Parathyroid adenoma (tissue), 2 donors: ENCODE measurements around the gene LSM7.

Source experiments
- H2AFZ ChIP-seq: fragments of 300-600 bp; sonication (generic); one replicate; pipeline ENCODE4 v1.7.0; 2017; ENCODE audit warnings: antibody characterized with exemption, mild to moderate bottlenecking
- H3K27ac ChIP-seq: fragments of 300-600 bp; sonication (generic); one replicate; pipeline ENCODE4 v1.7.0; 2017
- H3K27me3 ChIP-seq: fragments of 300-600 bp; sonication (generic); one replicate; pipeline ENCODE4 v1.7.0; 2017; ENCODE audit warnings: low read length; ENCODE audit not compliant: control insufficient read depth, insufficient read depth
- H3K36me3 ChIP-seq: fragments of 300-600 bp; sonication (generic); one replicate; pipeline ENCODE4 v1.7.0; 2017; ENCODE audit warnings: low read length; ENCODE audit not compliant: control insufficient read depth, insufficient read depth
- H3K4me1 ChIP-seq: fragments of 300-600 bp; sonication (generic); one replicate; pipeline ENCODE4 v1.7.0; 2017; ENCODE audit warnings: control low read depth
- H3K4me2 ChIP-seq: fragments of 300-600 bp; sonication (generic); one replicate; pipeline ENCODE4 v1.7.0; 2017; ENCODE audit warnings: low read length
- H3K4me3 ChIP-seq: fragments of 300-600 bp; sonication (generic); one replicate; pipeline ENCODE4 v1.7.0; 2017; ENCODE audit warnings: low read depth, low read length
- H3K79me2 ChIP-seq: fragments of 300-600 bp; sonication (generic); one replicate; pipeline ENCODE4 v1.7.0; 2017; ENCODE audit warnings: control low read depth
- H3K9ac ChIP-seq: fragments of 300-600 bp; sonication (generic); one replicate; pipeline ENCODE4 v1.7.0; 2017; ENCODE audit warnings: mild to moderate bottlenecking
- H3K9me3 ChIP-seq: fragments of 300-600 bp; sonication (generic); one replicate; pipeline ENCODE4 v1.7.0; 2017; ENCODE audit warnings: low read length; ENCODE audit not compliant: control insufficient read depth
- CTCF ChIP-seq: fragments of 300-600 bp; sonication (generic); IDR thresholded peaks from one replicate; pipeline ENCODE4 v1.7.0; 2017; ENCODE audit warnings: antibody characterized with exemption, mild to moderate bottlenecking
- donor health status: primary hyperparathyroidism.

The LSM7 gene

DNA sequence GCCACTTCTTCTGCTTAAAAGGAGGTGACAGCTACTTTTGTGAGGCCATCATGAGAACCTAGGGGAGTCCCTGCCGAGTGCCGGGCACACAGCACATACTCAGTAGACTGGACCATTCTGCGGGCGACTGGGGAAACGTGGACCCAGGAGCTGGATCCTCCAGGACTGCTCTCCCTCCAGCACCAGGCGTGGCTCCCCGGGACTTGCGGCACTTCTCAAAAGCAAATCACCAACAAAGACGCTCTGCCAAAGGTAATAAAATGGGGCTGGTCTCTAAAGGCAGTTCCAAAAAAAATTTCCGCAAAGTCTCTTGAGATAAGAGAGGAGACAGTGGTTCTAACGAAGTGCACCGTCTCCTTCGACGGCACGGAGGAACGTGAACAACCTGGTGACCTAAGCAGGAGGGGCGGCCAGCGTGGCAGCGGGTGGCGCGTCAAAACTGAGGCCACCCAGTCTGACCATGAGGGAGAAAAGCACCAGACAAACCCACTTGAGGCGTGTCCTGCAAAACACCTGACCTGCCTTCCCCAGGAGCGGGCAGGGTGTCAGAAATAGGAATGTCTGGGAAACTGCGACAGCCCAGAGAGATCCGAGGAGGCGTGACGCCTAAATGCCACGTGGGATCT, 30.3 kb upstream of the LSM7 start:
- H3K4me1 ChIP-seq = no peaks in the 10 kb centered on the region
- H3K79me2 ChIP-seq = no peaks in the 10 kb centered on the region
- H3K4me3 ChIP-seq = no peak overlapping the region
- TF ChIP-seq CTCF = no peak
- H3K9me3 ChIP-seq = no peaks in the 10 kb centered on the region
- no peak overlapping the region for H3K4me2 ChIP-seq
- H3K9ac ChIP-seq = no peak overlapping the region
- no peak overlapping the region for H3K27ac ChIP-seq
- no peaks in the 10 kb centered on the region for H3K36me3 ChIP-seq
- H3K27me3 ChIP-seq = no peaks in the 10 kb centered on the region
- no peak overlapping the region for H2AFZ ChIP-seq

- Histone ChIP-seq H3K9me3 (no peaks in the 10 kb centered on the region), H3K4me1 (no peaks in the 10 kb centered on the region), H3K4me2 (no peak overlapping the region), H3K36me3 (no peaks in the 10 kb centered on the region), H3K27me3 (no peaks in the 10 kb centered on the region), H3K4me3 (no peak overlapping the region), H2AFZ (no peak overlapping the region), H3K79me2 (no peaks in the 10 kb centered on the region), H3K27ac (no peak overlapping the region), H3K9ac (no peak overlapping the region)
- TF ChIP-seq CTCF = no peak
These were observed 29.2 kb upstream of the LSM7 start for GRCh38 chr19:2357279-2358206.

- Histone ChIP-seq H3K9ac (no peak overlapping the region), H3K4me2 (no peak overlapping the region), H3K36me3 (no peaks in the 10 kb centered on the region), H2AFZ (no peak overlapping the region), H3K27ac (no peak overlapping the region), H3K9me3 (no peaks in the 10 kb centered on the region), H3K79me2 (no peaks in the 10 kb centered on the region), H3K4me3 (no peak overlapping the region), H3K4me1 (no peaks in the 10 kb centered on the region), H3K27me3 (no peaks in the 10 kb centered on the region)
- no peak for TF ChIP-seq CTCF
These were observed 27.8 kb upstream of the LSM7 start for GRCh38 chr19:2356036-2356646.

DNA sequence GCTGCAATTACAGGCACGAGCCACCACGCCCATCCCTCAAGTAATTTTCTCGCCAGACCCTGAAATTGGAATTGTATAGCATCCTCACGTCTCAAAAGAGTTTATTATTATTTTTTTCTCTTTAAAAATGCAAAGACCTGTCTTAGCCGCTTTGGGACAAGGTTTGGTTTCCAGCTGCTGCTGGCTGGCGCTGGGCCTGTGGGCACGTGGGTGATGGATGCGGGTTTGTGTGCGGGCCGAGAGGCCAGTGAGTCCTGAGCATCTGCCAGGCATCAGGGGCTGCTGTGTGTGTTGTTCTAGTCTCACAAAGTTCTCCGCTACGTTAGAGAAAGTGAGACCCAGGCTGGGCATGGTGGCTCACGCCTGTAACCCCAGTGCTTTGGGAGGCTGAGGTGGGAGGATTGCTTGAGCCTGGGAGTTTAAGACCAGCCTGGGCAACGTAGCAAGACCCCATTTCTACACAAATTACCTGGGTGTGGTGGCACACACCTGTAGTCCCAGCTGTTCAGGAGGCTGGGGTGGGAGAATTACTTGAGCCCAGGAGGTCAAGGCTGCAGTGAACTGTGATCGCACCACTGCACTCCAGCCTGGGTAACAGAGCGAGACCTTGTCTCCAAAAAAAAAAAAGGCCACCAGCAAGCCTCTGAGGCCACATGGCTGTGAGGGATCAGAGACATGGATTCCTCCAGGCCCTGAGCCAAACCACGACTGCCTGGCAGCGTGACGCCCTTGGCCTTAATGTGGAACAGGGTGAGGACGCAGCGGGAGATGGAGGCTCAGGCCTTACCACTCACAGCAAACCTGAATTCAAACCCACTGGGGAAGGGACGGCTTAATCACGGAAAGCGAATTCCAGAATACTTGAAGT, 27.0 kb upstream of the LSM7 start:
- H3K4me2 ChIP-seq = no peak overlapping the region
- H3K79me2 ChIP-seq = no peaks in the 10 kb centered on the region
- H3K36me3 ChIP-seq = no peaks in the 10 kb centered on the region
- TF ChIP-seq CTCF = no peak
- H3K9me3 ChIP-seq = no peaks in the 10 kb centered on the region
- H3K9ac ChIP-seq = no peak overlapping the region
- no peaks in the 10 kb centered on the region for H3K4me1 ChIP-seq
- no peak overlapping the region for H3K4me3 ChIP-seq
- H3K27me3 ChIP-seq = no peaks in the 10 kb centered on the region
- no peak overlapping the region for H2AFZ ChIP-seq
- no peak overlapping the region for H3K27ac ChIP-seq
